Left renal cortex interstitium (tissue), 4 donors: Measurements from ENCODE around the gene UBE2J2. TPM values are rescaled to one million over a fixed set of nuclear protein-coding genes. Genes with fewer than 3 reads are reported as not detected.

Experiments used
- polyA plus RNA-seq, 4 donors: library from polyadenylated mRNA; unstranded; fragments of 120-200 nt; gene quantifications; one replicate each; pipeline ENCODE4 v1.2.1, GENCODE V29; 2013; ENCODE audit not compliant: insufficient read length in 4 of 4

Gene UBE2J2
- polyA plus RNA-seq, 4 donors, result 40.9 to 68.6 (median 58.4) TPM

Other genes with a start within 250 kb of the UBE2J2 start
- under 1 TPM; 0.32 to 0.78 (median 0.69) TPM for gene RNF223, start 199.5 kb downstream of the UBE2J2 start, polyA plus RNA-seq
- 10 to 100 TPM in 3 of 4 donors, 1 to 10 TPM in 1; 5.5 to 24.1 (median 14.1) TPM for gene C1orf159, start 157.8 kb downstream of the UBE2J2 start, polyA plus RNA-seq
- gene TTLL10, start 100.0 kb downstream of the UBE2J2 start, polyA plus RNA-seq, result 1 to 10 TPM in 1 of 4 donors, under 1 TPM in 3; 0.41 to 1.1 (median 0.63) TPM
- gene TNFRSF18, start 67.3 kb downstream of the UBE2J2 start, polyA plus RNA-seq, result under 1 TPM; 0.29 to 0.79 (median 0.53) TPM
- 1 to 10 TPM; 1.7 to 3.1 (median 2.0) TPM for gene TNFRSF4, start 59.7 kb downstream of the UBE2J2 start, polyA plus RNA-seq
- 100 to 1,000 TPM; 115 to 144 (median 130) TPM for gene SDF4, start 41.9 kb downstream of the UBE2J2 start, polyA plus RNA-seq
- gene B3GALT6, start 41.6 kb downstream of the UBE2J2 start, polyA plus RNA-seq, result 10 to 100 TPM; 19.8 to 24.4 (median 21.4) TPM
- 10 to 100 TPM in 3 of 4 donors, 1 to 10 TPM in 1; 7.2 to 17.3 (median 14.9) TPM for gene C1QTNF12, start 27.1 kb downstream of the UBE2J2 start, polyA plus RNA-seq
- gene SCNN1D, start 6.6 kb upstream of the UBE2J2 start, polyA plus RNA-seq, result 10 to 100 TPM in 1 of 4 donors, 1 to 10 TPM in 3; 2.4 to 10.2 (median 6.9) TPM
- 10 to 100 TPM; 14.9 to 45.2 (median 33.0) TPM for gene ACAP3, start 34.1 kb upstream of the UBE2J2 start, polyA plus RNA-seq
- gene PUSL1, start 34.7 kb upstream of the UBE2J2 start, polyA plus RNA-seq, result 10 to 100 TPM in 2 of 4 donors, 1 to 10 TPM in 2; 7.3 to 12.4 (median 10.7) TPM
- 100 to 1,000 TPM in 3 of 4 donors, 10 to 100 TPM in 1; 94.8 to 169 (median 129) TPM for gene INTS11, start 50.8 kb upstream of the UBE2J2 start, polyA plus RNA-seq
- 10 to 100 TPM; 12.4 to 21.1 (median 17.3) TPM for gene CPTP, start 50.9 kb upstream of the UBE2J2 start, polyA plus RNA-seq
- under 1 TPM; 0.28 to 0.70 (median 0.45) TPM for gene TAS1R3, start 57.4 kb upstream of the UBE2J2 start, polyA plus RNA-seq
- gene DVL1, start 75.6 kb upstream of the UBE2J2 start, polyA plus RNA-seq, result 10 to 100 TPM; 24.6 to 52.2 (median 45.6) TPM
- gene MXRA8, start 84.7 kb upstream of the UBE2J2 start, polyA plus RNA-seq, result 100 to 1,000 TPM; 164 to 219 (median 209) TPM
- gene AURKAIP1, start 101.4 kb upstream of the UBE2J2 start, polyA plus RNA-seq, result 100 to 1,000 TPM in 1 of 4 donors, 10 to 100 TPM in 3; 64.4 to 107 (median 84.7) TPM
- gene CCNL2, start 125.5 kb upstream of the UBE2J2 start, polyA plus RNA-seq, result 100 to 1,000 TPM; 178 to 392 (median 277) TPM
- 100 to 1,000 TPM; 111 to 143 (median 117) TPM for gene MRPL20, start 133.4 kb upstream of the UBE2J2 start, polyA plus RNA-seq
- gene ANKRD65, start 147.4 kb upstream of the UBE2J2 start, polyA plus RNA-seq, result 10 to 100 TPM in 3 of 4 donors, 1 to 10 TPM in 1; 5.1 to 27.6 (median 12.1) TPM
- 100 to 1,000 TPM in 1 of 4 donors, 10 to 100 TPM in 3; 48.3 to 104 (median 66.7) TPM for gene VWA1, start 161.8 kb upstream of the UBE2J2 start, polyA plus RNA-seq
- 1 to 10 TPM; 2.6 to 3.7 (median 2.9) TPM for gene ATAD3C, start 175.8 kb upstream of the UBE2J2 start, polyA plus RNA-seq
- gene ATAD3B, start 197.9 kb upstream of the UBE2J2 start, polyA plus RNA-seq, result 10 to 100 TPM in 3 of 4 donors, 1 to 10 TPM in 1; 9.4 to 29.9 (median 20.5) TPM
- 10 to 100 TPM; 15.8 to 31.6 (median 24.4) TPM for gene ATAD3A, start 238.3 kb upstream of the UBE2J2 start, polyA plus RNA-seq